ENCODE data around the gene FADS2. TPM values are rescaled to one million over a fixed set of nuclear protein-coding genes. Genes with fewer than 3 reads are reported as not detected.

FADS2 gene
- total RNA-seq, 2 experiments from 2014 or later: 131 to 134 TPM

GRCh38 chr11:61904539-61905048 lies 76.5 kb downstream of the FADS2 start:
- no peaks in the 10 kb centered on the region for H3K9me3 Mint-ChIP-seq
- H3K27me3 Mint-ChIP-seq: no peaks in the 10 kb centered on the region
- no peak overlapping the region for H3K27ac Mint-ChIP-seq
- ChIA-PET POLR2A (no interaction called here), CTCF (interaction anchor here (0.7 to 11.7 kb wide), 6 partner anchors 9 to 204 kb away, joined by 3 to 352 read pairs (median 9); partner anchors contain the start of gene BEST1)
- peak; percentile 78 for ATAC-seq
- intact Hi-C loops (cut with micrococcal nuclease): no loop called here
- TF ChIP-seq CTCF (IDR thresholded peaks at IDR 0.05): no peak
- no peaks in the 10 kb centered on the region for H3K4me1 Mint-ChIP-seq (ENCODE audit: low read depth)
- DNase-seq: peak; percentile 31
- H3K4me3 Mint-ChIP-seq: no peak overlapping the region
- H3K36me3 Mint-ChIP-seq (ENCODE audit: low read depth): no peaks in the 10 kb centered on the region

GRCh38 chr11:61905067-61905696 lies 77.1 kb downstream of the FADS2 start:
- DNase-seq (no peak), ATAC-seq (no peak)
- ChIA-PET CTCF (interaction anchor here (0.6 to 11.7 kb wide), 5 partner anchors 35 to 203 kb away, joined by 3 to 352 read pairs (median 14); partner anchors contain the start of gene BEST1), POLR2A (no interaction called here)
- no peaks in the 10 kb centered on the region for H3K4me1 Mint-ChIP-seq (ENCODE audit: low read depth)
- H3K27me3 Mint-ChIP-seq: no peaks in the 10 kb centered on the region
- H3K4me3 Mint-ChIP-seq: no peak overlapping the region
- no peaks in the 10 kb centered on the region for H3K36me3 Mint-ChIP-seq (ENCODE audit: low read depth)
- no peak overlapping the region for H3K27ac Mint-ChIP-seq
- H3K9me3 Mint-ChIP-seq: no peaks in the 10 kb centered on the region
- intact Hi-C loops (cut with micrococcal nuclease): no loop called here
- no peak for TF ChIP-seq CTCF (IDR thresholded peaks at IDR 0.05)

GRCh38 chr11:61905801-61906521 lies 77.9 kb downstream of the FADS2 start:
- Mint-ChIP-seq H3K9me3 (no peaks in the 10 kb centered on the region), H3K27me3 (no peaks in the 10 kb centered on the region)

GRCh38 chr11:61906522-61906909 lies 78.4 kb downstream of the FADS2 start:
- Mint-ChIP-seq H3K4me1 (ENCODE audit: low read depth) (no peaks in the 10 kb centered on the region), H3K27me3 (no peaks in the 10 kb centered on the region), H3K4me3 (no peak overlapping the region), H3K27ac (no peak overlapping the region), H3K9me3 (no peaks in the 10 kb centered on the region), H3K36me3 (ENCODE audit: low read depth) (no peaks in the 10 kb centered on the region)
- no peak for TF ChIP-seq CTCF (IDR thresholded peaks at IDR 0.05)
- ATAC-seq (no peak), DNase-seq (no peak)
- ChIA-PET POLR2A (no interaction called here), CTCF (interaction anchor here (1.0 to 4.2 kb wide), 2 partner anchors 8 to 175 kb away, joined by 4 to 45 read pairs; no protein-coding TSS in a partner anchor)
- intact Hi-C loops (cut with micrococcal nuclease): no loop called here

More at GRCh38 chr11:61905801-61906521, 77.9 kb downstream of the FADS2 start:
- Mint-ChIP-seq H3K36me3 (ENCODE audit: low read depth) (no peaks in the 10 kb centered on the region), H3K4me3 (no peak overlapping the region), H3K27ac (no peak overlapping the region), H3K4me1 (ENCODE audit: low read depth) (no peaks in the 10 kb centered on the region)
- ChIA-PET CTCF (interaction anchor here (2.5 to 11.7 kb wide), 3 partner anchors 8 to 203 kb away, joined by 14 to 352 read pairs (median 45); no protein-coding TSS in a partner anchor), POLR2A (no interaction called here)
- DNase-seq: no peak
- intact Hi-C loops (cut with micrococcal nuclease): no loop called here
- no peak for TF ChIP-seq CTCF (IDR thresholded peaks at IDR 0.05)
- ATAC-seq: no peak

GRCh38 chr11:61907282-61907681 lies 79.2 kb downstream of the FADS2 start:
- Mint-ChIP-seq H3K4me1 (ENCODE audit: low read depth) (no peaks in the 10 kb centered on the region), H3K9me3 (no peaks in the 10 kb centered on the region), H3K4me3 (no peak overlapping the region), H3K27ac (no peak overlapping the region), H3K27me3 (no peaks in the 10 kb centered on the region), H3K36me3 (ENCODE audit: low read depth) (no peaks in the 10 kb centered on the region)
- ATAC-seq: no peak
- no peak for TF ChIP-seq CTCF (IDR thresholded peaks at IDR 0.05)
- ChIA-PET POLR2A (no interaction called here), CTCF (interaction anchor here (1.0 to 4.2 kb wide), 3 partner anchors 9 to 175 kb away, joined by 4 to 45 read pairs (median 4); no protein-coding TSS in a partner anchor)
- intact Hi-C loops (cut with micrococcal nuclease): no loop called here
- no peak for DNase-seq

Data from activated CD8-positive, alpha-beta T cell treated with anti-CD3 and anti-CD28 coated beads for 36 hours (primary cell).